ENCODE measurements around the gene MINPP1.

- no peak for TF ChIP-seq CTBP1 (IDR thresholded peaks at IDR 0.05; ENCODE audit: borderline replicate concordance)
- no peak for TF ChIP-seq ELF4 (IDR thresholded peaks at IDR 0.05)
- no peak for TF ChIP-seq FOXM1 (IDR thresholded peaks at IDR 0.05; ENCODE audit: borderline replicate concordance)
Observed at GRCh38 chr10:87544721-87545120, 40.0 kb downstream of the MINPP1 start.
